ENCODE measurements around the gene YJEFN3. TPM values are rescaled to one million over a fixed set of nuclear protein-coding genes. Genes with fewer than 3 reads are reported as not detected.

The YJEFN3 gene
- total RNA-seq, 1 donor from 2014 or later: 2.5 TPM

DNA sequence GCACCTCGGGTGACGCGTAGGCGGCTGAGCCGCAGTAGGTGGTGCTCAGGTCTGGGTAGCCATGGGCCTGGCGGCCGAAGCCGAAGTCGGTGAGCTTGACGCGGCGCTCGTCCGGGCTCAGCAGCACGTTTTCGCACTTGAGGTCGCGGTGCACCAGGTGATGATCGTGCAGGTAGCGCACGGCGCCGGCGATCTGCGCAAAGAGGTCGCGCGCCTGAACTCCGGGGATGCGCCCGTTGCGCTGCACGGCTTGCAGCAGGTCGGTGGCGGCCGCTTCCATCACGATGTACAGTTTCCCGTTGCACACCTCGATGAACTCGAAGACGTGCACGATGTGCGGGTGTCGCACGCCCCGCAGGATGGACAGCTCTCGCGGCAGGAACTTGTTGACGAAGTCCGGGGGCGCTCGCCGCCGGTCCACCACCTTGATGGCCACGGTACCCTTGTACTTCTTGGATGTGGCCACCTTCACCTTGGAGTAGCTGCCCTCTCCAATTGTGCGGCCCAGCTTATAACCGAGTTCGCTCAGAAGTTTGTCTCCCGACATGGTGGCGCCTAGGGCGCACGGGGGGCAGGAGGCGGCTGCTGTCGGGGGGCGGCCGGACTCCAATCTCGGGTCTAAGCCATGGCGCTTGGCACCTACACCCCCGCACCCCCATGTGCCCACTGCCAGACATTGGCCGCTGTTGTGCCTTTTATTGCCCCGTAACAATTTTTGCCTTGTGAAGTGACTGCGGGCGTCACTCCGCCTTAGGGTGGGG lies 13.7 kb upstream of the YJEFN3 start, which contains the start of gene TSSK6:
Gene TSSK6 (minus strand): TSS at position 668 of the 761 bp plus-strand sequence. CDS start 121 bp downstream, at position 547.
- no peak for DNase-seq (ENCODE audit: extremely low spot score in 2 of 2)
- no peaks in the 10 kb centered on the region for H3K27me3 ChIP-seq
- peak within 1 kb of the TSS; percentile 56 to 69 for H3K4me3 ChIP-seq
- no peak for TF ChIP-seq POLR2AphosphoS5 (IDR thresholded peaks at IDR 0.05; ENCODE audit: insufficient read depth in 1 of 2, low read depth in 1 of 2)
- peaks cover 37% of the 10 kb centered on the region for H3K4me1 ChIP-seq
- no peaks in the 10 kb centered on the region for H3K9me3 ChIP-seq
- peak within 1 kb of the TSS; percentile 80 for H3K27ac ChIP-seq
- intact Hi-C loops (cut with DNase I): no loop called here
- no peaks in the 10 kb centered on the region for H3K36me3 ChIP-seq

DNA sequence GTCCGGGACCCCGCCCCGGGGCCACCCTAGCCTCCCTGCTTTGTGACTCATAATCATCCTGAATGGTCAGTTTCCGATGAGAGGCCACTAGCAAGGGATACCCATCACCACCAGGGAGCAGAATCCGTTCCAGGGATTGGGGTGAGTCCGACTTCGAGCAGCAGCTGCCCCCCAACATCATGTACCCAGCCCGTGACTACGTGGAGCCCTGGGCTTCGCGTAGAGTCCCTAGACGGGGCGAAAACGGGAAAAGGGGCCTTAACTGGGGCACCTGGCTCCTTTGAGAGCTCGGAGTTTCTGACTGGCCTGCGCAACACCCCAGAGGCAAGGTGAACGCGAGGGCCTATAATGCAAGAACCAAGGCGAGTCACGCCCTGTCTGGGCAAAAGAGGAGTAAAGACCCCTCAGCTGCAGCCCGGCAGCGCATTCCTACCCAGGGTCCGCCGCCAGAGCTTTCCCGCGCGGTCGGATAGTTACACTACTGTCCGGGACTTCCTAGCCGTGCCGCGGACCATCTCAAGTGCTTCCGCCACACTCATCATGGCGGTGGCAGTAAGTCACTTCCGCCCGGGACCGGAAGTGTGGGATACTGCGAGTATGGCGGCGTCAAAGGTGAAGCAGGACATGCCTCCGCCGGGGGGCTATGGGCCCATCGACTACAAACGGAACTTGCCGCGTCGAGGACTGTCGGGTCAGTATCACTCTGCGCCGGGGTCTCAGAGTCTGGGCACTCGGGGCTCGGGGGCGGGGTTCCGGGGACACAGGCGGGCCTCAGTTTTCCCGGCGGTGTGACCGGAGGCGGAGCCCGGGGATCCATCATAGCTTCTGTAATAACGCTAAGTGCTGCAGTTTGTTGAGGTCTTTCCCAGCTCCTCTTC lies 12.8 kb upstream of the YJEFN3 start, which contains the start of gene NDUFA13:
Gene NDUFA13 (plus strand): TSS at position 584 of the 878 bp plus-strand sequence. CDS start 14 bp downstream, at position 598.
- intact Hi-C loops (cut with DNase I): no loop called here
- Histone ChIP-seq H3K4me1 (peaks cover 37% of the 10 kb centered on the region), H3K36me3 (no peaks in the 10 kb centered on the region), H3K27me3 (no peaks in the 10 kb centered on the region), H3K4me3 (peak within 1 kb of the TSS; percentile 56 to 69), H3K27ac (peak within 1 kb of the TSS; percentile 80), H3K9me3 (no peaks in the 10 kb centered on the region)
- TF ChIP-seq POLR2AphosphoS5 (IDR thresholded peaks at IDR 0.05; ENCODE audit: insufficient read depth in 1 of 2, low read depth in 1 of 2): peak; percentile 98 to 99
- peak in 1 of 2 donors; percentile 44 for TF ChIP-seq POLR2A (IDR thresholded peaks at IDR 0.05)
- TF ChIP-seq, protein P1, sequence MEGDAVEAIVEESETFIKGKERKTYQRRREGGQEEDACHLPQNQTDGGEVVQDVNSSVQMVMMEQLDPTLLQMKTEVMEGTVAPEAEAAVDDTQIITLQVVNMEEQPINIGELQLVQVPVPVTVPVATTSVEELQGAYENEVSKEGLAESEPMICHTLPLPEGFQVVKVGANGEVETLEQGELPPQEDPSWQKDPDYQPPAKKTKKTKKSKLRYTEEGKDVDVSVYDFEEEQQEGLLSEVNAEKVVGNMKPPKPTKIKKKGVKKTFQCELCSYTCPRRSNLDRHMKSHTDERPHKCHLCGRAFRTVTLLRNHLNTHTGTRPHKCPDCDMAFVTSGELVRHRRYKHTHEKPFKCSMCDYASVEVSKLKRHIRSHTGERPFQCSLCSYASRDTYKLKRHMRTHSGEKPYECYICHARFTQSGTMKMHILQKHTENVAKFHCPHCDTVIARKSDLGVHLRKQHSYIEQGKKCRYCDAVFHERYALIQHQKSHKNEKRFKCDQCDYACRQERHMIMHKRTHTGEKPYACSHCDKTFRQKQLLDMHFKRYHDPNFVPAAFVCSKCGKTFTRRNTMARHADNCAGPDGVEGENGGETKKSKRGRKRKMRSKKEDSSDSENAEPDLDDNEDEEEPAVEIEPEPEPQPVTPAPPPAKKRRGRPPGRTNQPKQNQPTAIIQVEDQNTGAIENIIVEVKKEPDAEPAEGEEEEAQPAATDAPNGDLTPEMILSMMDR (IDR thresholded peaks at IDR 0.05): no peak
- peak in 1 of 2 donors; percentile 92 for DNase-seq (ENCODE audit: extremely low spot score in 2 of 2)

GRCh38 chr19:19517235-19517619 lies 11.5 kb upstream of the YJEFN3 start:
- no peaks in the 10 kb centered on the region for H3K36me3 ChIP-seq
- peak overlapping the region; percentile 56 to 69 for H3K4me3 ChIP-seq
- no peak overlapping the region for H3K27ac ChIP-seq
- no peaks in the 10 kb centered on the region for H3K27me3 ChIP-seq
- no peaks in the 10 kb centered on the region for H3K9me3 ChIP-seq
- peaks cover 37% of the 10 kb centered on the region for H3K4me1 ChIP-seq
- no peak for TF ChIP-seq POLR2A (IDR thresholded peaks at IDR 0.05)
- TF ChIP-seq, protein P1 (IDR thresholded peaks at IDR 0.05): no peak
- TF ChIP-seq POLR2AphosphoS5 (IDR thresholded peaks at IDR 0.05; ENCODE audit: insufficient read depth in 1 of 2, low read depth in 1 of 2): no peak
- intact Hi-C loops (cut with DNase I): no loop called here
- no peak for DNase-seq (ENCODE audit: extremely low spot score in 2 of 2)

GRCh38 chr19:19520989-19521388 lies 7.7 kb upstream of the YJEFN3 start:
- H3K4me3 ChIP-seq: no peak overlapping the region
- peaks cover 0 to 3% of the 10 kb centered on the region in 2 donors for H3K36me3 ChIP-seq
- no peaks in the 10 kb centered on the region for H3K9me3 ChIP-seq
- no peak for DNase-seq (ENCODE audit: extremely low spot score in 2 of 2)
- no peak overlapping the region for H3K27ac ChIP-seq
- H3K4me1 ChIP-seq: peaks cover 19% of the 10 kb centered on the region
- no peaks in the 10 kb centered on the region for H3K27me3 ChIP-seq
- no peak for TF ChIP-seq POLR2AphosphoS5 (IDR thresholded peaks at IDR 0.05; ENCODE audit: insufficient read depth in 1 of 2, low read depth in 1 of 2)
- TF ChIP-seq, protein P1 (IDR thresholded peaks at IDR 0.05): no peak
- no peak for TF ChIP-seq POLR2A (IDR thresholded peaks at IDR 0.05)
- intact Hi-C loops (cut with DNase I): no loop called here

- H3K27me3 ChIP-seq: no peaks in the 10 kb centered on the region
- DNase-seq (ENCODE audit: extremely low spot score in 2 of 2): no peak
- no peak overlapping the region for H3K27ac ChIP-seq
- intact Hi-C loops (cut with DNase I): no loop called here
- H3K9me3 ChIP-seq: no peaks in the 10 kb centered on the region
- H3K4me3 ChIP-seq: no peak overlapping the region
- peaks cover 2% of the 10 kb centered on the region for H3K4me1 ChIP-seq
- H3K36me3 ChIP-seq: peaks cover 0 to 23% of the 10 kb centered on the region in 2 donors
- no peak for TF ChIP-seq POLR2A (IDR thresholded peaks at IDR 0.05)
- TF ChIP-seq, protein P1 (IDR thresholded peaks at IDR 0.05): no peak
- no peak for TF ChIP-seq POLR2AphosphoS5 (IDR thresholded peaks at IDR 0.05; ENCODE audit: insufficient read depth in 1 of 2, low read depth in 1 of 2)
Observed at GRCh38 chr19:19523177-19523576, 5.5 kb upstream of the YJEFN3 start.

Measured in vagina (tissue), 2 donors.